GM12892 (cell line): ENCODE results near the gene SLC66A1.

Experiments used
- POLR2A ChIP-seq: IDR thresholded peaks from 2 replicates; pipeline ENCODE4 v1.6.1; 2011; ENCODE audit warnings: low read depth, low read length, control low read depth
- POLR2AphosphoS5 ChIP-seq: IDR thresholded peaks from 2 replicates; pipeline ENCODE4 v1.6.1; 2011; ENCODE audit warnings: low read depth, low read length, control low read depth
- TAF1 ChIP-seq: IDR thresholded peaks from 2 replicates; pipeline ENCODE4 v1.6.1; 2011; ENCODE audit warnings: low read depth, mild to moderate bottlenecking, control low read depth, low read length, borderline replicate concordance

DNA sequence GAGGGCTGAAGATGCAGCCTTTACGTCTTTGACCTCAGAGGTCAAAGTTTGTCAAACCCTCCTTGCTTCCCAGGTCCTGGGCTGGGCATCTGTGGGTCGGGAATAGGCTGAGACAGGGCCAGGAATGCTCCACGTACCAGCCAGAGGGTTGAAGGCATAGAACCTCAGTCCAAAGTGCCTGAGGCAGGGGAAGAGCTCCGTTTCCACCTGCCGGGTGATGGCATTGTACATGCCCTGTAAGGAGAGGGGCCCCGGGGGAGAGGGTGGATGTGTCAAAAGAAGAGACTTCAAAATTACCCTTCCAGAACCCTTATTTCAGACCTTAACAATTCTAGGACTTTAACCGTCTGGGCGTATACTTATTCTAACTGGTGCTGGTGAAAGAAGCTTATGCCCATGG is 27.2 kb upstream of the SLC66A1 start:
- TF ChIP-seq POLR2AphosphoS5 (no peak), POLR2A (no peak), TAF1 (no peak)
